ENCODE measurements around the gene ANKMY1.

ANKMY1 gene

DNA sequence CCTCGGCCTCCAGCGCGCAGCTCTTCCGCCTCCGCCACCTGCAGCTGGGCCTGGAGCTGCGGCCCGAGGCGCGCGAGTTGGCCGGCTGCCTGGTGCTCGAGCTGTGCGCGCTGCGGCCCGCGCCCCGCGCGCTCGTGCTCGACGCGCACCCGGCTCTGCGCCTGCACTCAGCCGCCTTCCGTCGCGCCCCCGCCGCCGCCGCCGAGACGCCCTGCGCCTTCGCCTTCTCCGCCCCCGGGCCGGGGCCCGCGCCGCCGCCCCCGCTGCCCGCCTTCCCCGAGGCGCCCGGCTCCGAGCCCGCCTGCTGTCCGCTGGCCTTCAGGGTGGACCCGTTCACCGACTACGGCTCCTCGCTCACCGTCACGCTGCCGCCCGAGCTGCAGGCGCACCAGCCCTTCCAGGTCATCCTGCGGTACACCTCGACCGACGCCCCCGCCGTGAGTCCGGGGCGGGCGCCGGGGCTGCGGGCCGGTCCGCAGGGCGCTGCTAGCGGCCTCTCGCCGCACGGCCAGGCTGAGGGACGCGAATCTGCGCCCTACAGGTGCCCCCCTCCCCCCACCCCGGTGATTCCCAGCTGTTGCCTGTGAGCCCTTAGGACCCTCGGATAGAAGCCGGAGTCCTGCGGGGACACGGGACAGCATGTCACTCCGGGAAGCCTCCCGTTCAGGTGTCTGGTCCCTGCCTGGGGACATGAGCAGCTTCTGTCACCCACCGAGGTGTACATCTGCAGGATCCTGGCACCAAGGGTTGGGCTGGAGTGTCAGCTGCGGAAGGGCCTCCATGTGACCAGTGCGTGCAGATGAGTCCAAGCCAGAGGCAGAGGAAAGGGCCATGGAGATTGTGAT lies 11.1 kb upstream of the ANKMY1 start (continued):
- TF ChIP-seq, protein P1, sequence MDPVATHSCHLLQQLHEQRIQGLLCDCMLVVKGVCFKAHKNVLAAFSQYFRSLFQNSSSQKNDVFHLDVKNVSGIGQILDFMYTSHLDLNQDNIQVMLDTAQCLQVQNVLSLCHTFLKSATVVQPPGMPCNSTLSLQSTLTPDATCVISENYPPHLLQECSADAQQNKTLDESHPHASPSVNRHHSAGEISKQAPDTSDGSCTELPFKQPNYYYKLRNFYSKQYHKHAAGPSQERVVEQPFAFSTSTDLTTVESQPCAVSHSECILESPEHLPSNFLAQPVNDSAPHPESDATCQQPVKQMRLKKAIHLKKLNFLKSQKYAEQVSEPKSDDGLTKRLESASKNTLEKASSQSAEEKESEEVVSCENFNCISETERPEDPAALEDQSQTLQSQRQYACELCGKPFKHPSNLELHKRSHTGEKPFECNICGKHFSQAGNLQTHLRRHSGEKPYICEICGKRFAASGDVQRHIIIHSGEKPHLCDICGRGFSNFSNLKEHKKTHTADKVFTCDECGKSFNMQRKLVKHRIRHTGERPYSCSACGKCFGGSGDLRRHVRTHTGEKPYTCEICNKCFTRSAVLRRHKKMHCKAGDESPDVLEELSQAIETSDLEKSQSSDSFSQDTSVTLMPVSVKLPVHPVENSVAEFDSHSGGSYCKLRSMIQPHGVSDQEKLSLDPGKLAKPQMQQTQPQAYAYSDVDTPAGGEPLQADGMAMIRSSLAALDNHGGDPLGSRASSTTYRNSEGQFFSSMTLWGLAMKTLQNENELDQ (tag by site-specific recombination; IDR thresholded peaks at IDR 0.05; ENCODE audit: low read depth), result no peak

DNA sequence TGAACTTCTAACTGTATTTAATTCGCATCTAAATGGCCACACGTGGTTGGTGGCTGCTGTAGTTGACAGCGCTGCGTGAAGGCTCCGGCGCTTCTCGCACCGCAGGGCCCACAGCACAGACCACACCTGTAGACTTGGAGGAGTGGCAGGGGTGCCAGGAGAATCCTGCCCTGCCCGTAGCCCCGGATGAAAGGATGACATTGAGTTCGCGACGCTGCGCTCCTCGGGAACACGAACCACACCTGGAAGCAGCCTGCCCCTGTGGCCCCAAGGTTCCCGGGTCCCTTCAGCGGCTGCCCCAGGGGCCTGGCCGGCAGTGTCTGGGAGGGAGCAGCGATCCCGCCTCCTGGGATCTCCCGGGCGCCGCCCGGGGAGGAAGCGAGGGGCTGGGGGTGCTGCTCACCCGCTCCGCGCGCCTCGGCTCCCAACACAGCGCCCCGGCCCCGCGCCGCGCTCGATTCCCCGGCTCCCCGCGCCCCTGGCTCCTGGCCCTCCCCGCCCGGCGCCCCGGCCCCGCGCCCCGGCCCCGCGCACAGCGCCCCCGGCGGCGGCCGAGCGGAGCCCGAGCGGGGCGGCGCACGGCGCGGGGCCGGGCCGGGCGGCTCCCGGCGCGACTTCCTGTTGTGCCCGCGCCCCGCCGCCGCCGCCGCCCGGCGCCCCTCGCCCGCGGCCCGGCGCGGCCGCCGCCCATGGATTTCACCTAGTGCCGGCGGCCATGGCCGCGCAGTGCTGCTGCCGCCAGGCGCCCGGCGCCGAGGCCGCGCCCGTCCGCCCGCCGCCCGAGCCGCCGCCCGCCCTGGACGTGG lies 10.3 kb upstream of the ANKMY1 start, which contains the start of gene RNPEPL1:
Gene RNPEPL1, plus strand, starts transcription at position 613 of the 806 bp plus-strand sequence. Its CDS starts 103 bp downstream, at position 716.
- Histone ChIP-seq H3K4me3 (ENCODE audit: low read depth, low read length) (peak within 1 kb of the TSS; percentile 51), H3K9me3 (ENCODE audit: control insufficient read depth, insufficient read depth, low read depth, low read length) (no peaks in the 10 kb centered on the region), H3K27ac (ENCODE audit: extremely low read depth, low read depth, low read length) (peak within 1 kb of the TSS; percentile 77; the same call in 1 of the 2 replicates), H3K4me1 (ENCODE audit: control insufficient read depth, insufficient read depth, low read length) (peaks cover 4% of the 10 kb centered on the region), H3K36me3 (ENCODE audit: control insufficient read depth in 2 of 2, insufficient read depth in 1 of 2, low read length in 2 of 2) (peaks cover 0 to 12% of the 10 kb centered on the region in 2 experiments; a peak in 1 of 3 replicates)
- ChIA-PET POLR2A (interaction anchor here (0.9 to 3.8 kb wide), 4 partner anchors 10 to 19 kb away, joined by 3 to 46 read pairs (median 6); partner anchors contain the start of gene CAPN10), CTCF (interaction anchor here (0.7 to 0.8 kb wide), 3 partner anchors 12 to 21 kb away, joined by 3 to 7 read pairs (median 4); partner anchors contain the start of gene CAPN10)
- no peak for TF ChIP-seq ZNF626 (tag by site-specific recombination; IDR thresholded peaks at IDR 0.05)
- no peak for TF ChIP-seq ZNF76 (tag by site-specific recombination; IDR thresholded peaks at IDR 0.05; ENCODE audit: borderline replicate concordance, low read depth)
- no peak for TF ChIP-seq ZNF350 (tag by site-specific recombination; IDR thresholded peaks at IDR 0.05)
- TF ChIP-seq, protein P2, sequence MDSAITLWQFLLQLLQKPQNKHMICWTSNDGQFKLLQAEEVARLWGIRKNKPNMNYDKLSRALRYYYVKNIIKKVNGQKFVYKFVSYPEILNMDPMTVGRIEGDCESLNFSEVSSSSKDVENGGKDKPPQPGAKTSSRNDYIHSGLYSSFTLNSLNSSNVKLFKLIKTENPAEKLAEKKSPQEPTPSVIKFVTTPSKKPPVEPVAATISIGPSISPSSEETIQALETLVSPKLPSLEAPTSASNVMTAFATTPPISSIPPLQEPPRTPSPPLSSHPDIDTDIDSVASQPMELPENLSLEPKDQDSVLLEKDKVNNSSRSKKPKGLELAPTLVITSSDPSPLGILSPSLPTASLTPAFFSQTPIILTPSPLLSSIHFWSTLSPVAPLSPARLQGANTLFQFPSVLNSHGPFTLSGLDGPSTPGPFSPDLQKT (IDR thresholded peaks at IDR 0.05; ENCODE audit: borderline replicate concordance, low read depth, low read length), result no peak
- TF ChIP-seq ZNF175 (tag by site-specific recombination; IDR thresholded peaks at IDR 0.05), result no peak
- TF ChIP-seq ZNF843 (tag by site-specific recombination; IDR thresholded peaks at IDR 0.05), result no peak
- no peak for TF ChIP-seq ZSCAN30 (tag by site-specific recombination; IDR thresholded peaks at IDR 0.05)
- TF ChIP-seq ZNF560 (tag by site-specific recombination; IDR thresholded peaks at IDR 0.05; ENCODE audit: borderline replicate concordance), result no peak
- no peak for TF ChIP-seq ZIC2 (tag by site-specific recombination; IDR thresholded peaks at IDR 0.05)
- no peak for TF ChIP-seq ZNF701 (tag by site-specific recombination; IDR thresholded peaks at IDR 0.05)
- TF ChIP-seq ZNF658 (tag by site-specific recombination; IDR thresholded peaks at IDR 0.05), result no peak
- no peak for TF ChIP-seq ZNF302 (tag by site-specific recombination; IDR thresholded peaks at IDR 0.05; ENCODE audit: low read depth)
- TF ChIP-seq ZBTB17 (tag by site-specific recombination; IDR thresholded peaks at IDR 0.05), result peak; percentile 41; the same call in 1 of the 2 replicates
- TF ChIP-seq KLF8 (tag by site-specific recombination; IDR thresholded peaks at IDR 0.05), result peak; percentile 44; the same call in 1 of the 2 replicates
- TF ChIP-seq ZNF654 (tag by site-specific recombination; IDR thresholded peaks at IDR 0.05; ENCODE audit: low read depth), result no peak
- no peak for TF ChIP-seq ZNF837 (tag by site-specific recombination; IDR thresholded peaks at IDR 0.05)
- TF ChIP-seq, protein P3, sequence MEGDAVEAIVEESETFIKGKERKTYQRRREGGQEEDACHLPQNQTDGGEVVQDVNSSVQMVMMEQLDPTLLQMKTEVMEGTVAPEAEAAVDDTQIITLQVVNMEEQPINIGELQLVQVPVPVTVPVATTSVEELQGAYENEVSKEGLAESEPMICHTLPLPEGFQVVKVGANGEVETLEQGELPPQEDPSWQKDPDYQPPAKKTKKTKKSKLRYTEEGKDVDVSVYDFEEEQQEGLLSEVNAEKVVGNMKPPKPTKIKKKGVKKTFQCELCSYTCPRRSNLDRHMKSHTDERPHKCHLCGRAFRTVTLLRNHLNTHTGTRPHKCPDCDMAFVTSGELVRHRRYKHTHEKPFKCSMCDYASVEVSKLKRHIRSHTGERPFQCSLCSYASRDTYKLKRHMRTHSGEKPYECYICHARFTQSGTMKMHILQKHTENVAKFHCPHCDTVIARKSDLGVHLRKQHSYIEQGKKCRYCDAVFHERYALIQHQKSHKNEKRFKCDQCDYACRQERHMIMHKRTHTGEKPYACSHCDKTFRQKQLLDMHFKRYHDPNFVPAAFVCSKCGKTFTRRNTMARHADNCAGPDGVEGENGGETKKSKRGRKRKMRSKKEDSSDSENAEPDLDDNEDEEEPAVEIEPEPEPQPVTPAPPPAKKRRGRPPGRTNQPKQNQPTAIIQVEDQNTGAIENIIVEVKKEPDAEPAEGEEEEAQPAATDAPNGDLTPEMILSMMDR (tag by site-specific recombination; IDR thresholded peaks at IDR 0.05), result no peak
- no peak for TF ChIP-seq ZNF37A (tag by site-specific recombination; IDR thresholded peaks at IDR 0.05)
- TF ChIP-seq ZNF202 (tag by site-specific recombination; IDR thresholded peaks at IDR 0.05; ENCODE audit: borderline replicate concordance), result no peak
- TF ChIP-seq, protein P4, sequence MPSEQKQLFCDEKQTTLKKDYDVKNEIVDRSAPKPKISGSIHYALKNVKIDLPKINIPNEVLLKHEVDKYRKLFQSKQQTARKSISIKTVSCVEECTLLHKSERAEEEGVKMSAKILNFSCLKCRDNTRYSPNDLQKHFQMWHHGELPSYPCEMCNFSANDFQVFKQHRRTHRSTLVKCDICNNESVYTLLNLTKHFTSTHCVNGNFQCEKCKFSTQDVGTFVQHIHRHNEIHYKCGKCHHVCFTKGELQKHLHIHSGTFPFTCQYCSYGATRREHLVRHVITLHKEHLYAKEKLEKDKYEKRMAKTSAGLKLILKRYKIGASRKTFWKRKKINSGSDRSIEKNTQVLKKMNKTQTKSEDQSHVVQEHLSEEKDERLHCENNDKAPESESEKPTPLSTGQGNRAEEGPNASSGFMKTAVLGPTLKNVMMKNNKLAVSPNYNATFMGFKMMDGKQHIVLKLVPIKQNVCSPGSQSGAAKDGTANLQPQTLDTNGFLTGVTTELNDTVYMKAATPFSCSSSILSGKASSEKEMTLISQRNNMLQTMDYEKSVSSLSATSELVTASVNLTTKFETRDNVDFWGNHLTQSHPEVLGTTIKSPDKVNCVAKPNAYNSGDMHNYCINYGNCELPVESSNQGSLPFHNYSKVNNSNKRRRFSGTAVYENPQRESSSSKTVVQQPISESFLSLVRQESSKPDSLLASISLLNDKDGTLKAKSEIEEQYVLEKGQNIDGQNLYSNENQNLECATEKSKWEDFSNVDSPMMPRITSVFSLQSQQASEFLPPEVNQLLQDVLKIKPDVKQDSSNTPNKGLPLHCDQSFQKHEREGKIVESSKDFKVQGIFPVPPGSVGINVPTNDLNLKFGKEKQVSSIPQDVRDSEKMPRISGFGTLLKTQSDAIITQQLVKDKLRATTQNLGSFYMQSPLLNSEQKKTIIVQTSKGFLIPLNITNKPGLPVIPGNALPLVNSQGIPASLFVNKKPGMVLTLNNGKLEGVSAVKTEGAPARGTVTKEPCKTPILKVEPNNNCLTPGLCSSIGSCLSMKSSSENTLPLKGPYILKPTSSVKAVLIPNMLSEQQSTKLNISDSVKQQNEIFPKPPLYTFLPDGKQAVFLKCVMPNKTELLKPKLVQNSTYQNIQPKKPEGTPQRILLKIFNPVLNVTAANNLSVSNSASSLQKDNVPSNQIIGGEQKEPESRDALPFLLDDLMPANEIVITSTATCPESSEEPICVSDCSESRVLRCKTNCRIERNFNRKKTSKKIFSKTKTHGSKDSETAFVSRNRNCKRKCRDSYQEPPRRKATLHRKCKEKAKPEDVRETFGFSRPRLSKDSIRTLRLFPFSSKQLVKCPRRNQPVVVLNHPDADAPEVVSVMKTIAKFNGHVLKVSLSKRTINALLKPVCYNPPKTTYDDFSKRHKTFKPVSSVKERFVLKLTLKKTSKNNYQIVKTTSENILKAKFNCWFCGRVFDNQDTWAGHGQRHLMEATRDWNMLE (tag by site-specific recombination; conservative IDR thresholded peaks at IDR 0.05; ENCODE audit: low read depth), result no peak
- TF ChIP-seq, protein P5, sequence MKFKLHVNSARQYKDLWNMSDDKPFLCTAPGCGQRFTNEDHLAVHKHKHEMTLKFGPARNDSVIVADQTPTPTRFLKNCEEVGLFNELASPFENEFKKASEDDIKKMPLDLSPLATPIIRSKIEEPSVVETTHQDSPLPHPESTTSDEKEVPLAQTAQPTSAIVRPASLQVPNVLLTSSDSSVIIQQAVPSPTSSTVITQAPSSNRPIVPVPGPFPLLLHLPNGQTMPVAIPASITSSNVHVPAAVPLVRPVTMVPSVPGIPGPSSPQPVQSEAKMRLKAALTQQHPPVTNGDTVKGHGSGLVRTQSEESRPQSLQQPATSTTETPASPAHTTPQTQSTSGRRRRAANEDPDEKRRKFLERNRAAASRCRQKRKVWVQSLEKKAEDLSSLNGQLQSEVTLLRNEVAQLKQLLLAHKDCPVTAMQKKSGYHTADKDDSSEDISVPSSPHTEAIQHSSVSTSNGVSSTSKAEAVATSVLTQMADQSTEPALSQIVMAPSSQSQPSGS (tag by site-specific recombination; IDR thresholded peaks at IDR 0.05; ENCODE audit: low read depth), result no peak

Data from HEK293 (cell line).